H1 (cell line): ENCODE measurements around the gene TTC13. TPM values are rescaled to one million over a fixed set of nuclear protein-coding genes. Genes with fewer than 3 reads are reported as not detected.
A peak's percentile ranks its signal among the peaks of the same experiment; 100 is the strongest.

Experiments
- CTCF ChIA-PET: fragments of 300-600 bp; sonication (Branson Sonifier 250); formaldehyde crosslinking; loops from one replicate; lab custom pipeline; 2021; ENCODE audit not compliant: partially characterized antibody; lab: Charles Lee
- POLR2A ChIA-PET: fragments of 300-600 bp; sonication (Branson Sonifier 250); formaldehyde crosslinking; loops from one replicate; lab custom pipeline; 2021; ENCODE audit warnings: inconsistent platforms; ENCODE audit not compliant: partially characterized antibody; lab: Charles Lee
- DNase-seq, 2 experiments: peaks; one replicate each; pipeline versions ENCODE4 v3.0.0 to v3.0.0-alpha.2; 2010 to 2022; ENCODE audit warnings: low spot score in 2 of 2, low read depth in 1 of 2, mixed read lengths in 1 of 2
- FAIRE-seq: peaks from 2 replicates; lab custom pipeline; 2011; peaks lifted over from hg19 to GRCh38; lab: Jason Lieb, UNC
- H2AFZ ChIP-seq: 2 replicates; pipeline ENCODE4 v1.8.1; 2012; ENCODE audit warnings: low read length, inconsistent platforms
- H2AK5ac ChIP-seq: 2 replicates; pipeline ENCODE4 v1.6.1; 2013; ENCODE audit warnings: low read depth, low read length
- H2BK120ac ChIP-seq: replicated peaks from 2 replicates; pipeline ENCODE3; 2013; ENCODE audit warnings: low read depth, low read length, inconsistent platforms
- H2BK12ac ChIP-seq: 2 replicates; pipeline ENCODE4 v1.6.1; 2013; ENCODE audit warnings: low read depth, low read length
- H2BK15ac ChIP-seq: 2 replicates; pipeline ENCODE4 v1.6.1; 2013; ENCODE audit warnings: low read length
- H2BK20ac ChIP-seq: 2 replicates; pipeline ENCODE4 v1.6.1; 2013; ENCODE audit warnings: low read length
- H2BK5ac ChIP-seq: 2 replicates; pipeline ENCODE4 v1.6.1; 2013; ENCODE audit warnings: low read depth, low read length
- H3K14ac ChIP-seq: 2 replicates; pipeline ENCODE4 v1.6.1; 2013; ENCODE audit warnings: inconsistent platforms; ENCODE audit not compliant: insufficient read length
- H3K18ac ChIP-seq: 2 replicates; pipeline ENCODE4 v1.6.1; 2013; ENCODE audit warnings: low read length; ENCODE audit errors: extremely low read depth
- H3K23ac ChIP-seq: 2 replicates; pipeline ENCODE4 v1.6.1; 2013; ENCODE audit warnings: inconsistent platforms; ENCODE audit not compliant: insufficient read length
- H3K23me2 ChIP-seq: 2 replicates; pipeline ENCODE4 v1.6.1; 2013; ENCODE audit warnings: low read depth, low read length
- H3K27ac ChIP-seq: 2 replicates; pipeline ENCODE4 v1.6.1; 2011; ENCODE audit warnings: low read depth, low read length, inconsistent platforms
- H3K27me3 ChIP-seq, 4 experiments: replicated peaks in 1 of 4; 1 replicate in 1 of 4; 2 replicates in 3 of 4; pipeline versions ENCODE4 v1.6.1 to v1.8.1; 2011 to 2013; ENCODE audit warnings: low read length in 3 of 4, mild to moderate bottlenecking in 3 of 4, inconsistent platforms in 2 of 4, mixed read lengths in 2 of 4, moderate library complexity in 1 of 4; ENCODE audit not compliant: control insufficient read depth in 3 of 4, insufficient read depth in 3 of 4; ENCODE audit errors: extremely low read depth in 1 of 4
- H3K36me3 ChIP-seq, 4 experiments: 2 replicates each; pipeline versions ENCODE4 v1.6.1 to v1.8.1; 2011 to 2013; ENCODE audit warnings: mild to moderate bottlenecking in 4 of 4, low read length in 3 of 4, moderate library complexity in 2 of 4, control low read depth in 1 of 4, inconsistent platforms in 1 of 4; ENCODE audit not compliant: insufficient read depth in 4 of 4, control insufficient read depth in 2 of 4
- H3K4ac ChIP-seq: replicated peaks from 2 replicates; pipeline ENCODE3; 2013; ENCODE audit warnings: low read length, low read depth, mixed read lengths, inconsistent platforms; ENCODE audit not compliant: insufficient read length
- H3K4me1 ChIP-seq, 4 experiments: replicated peaks in 1 of 4; 1 replicate in 1 of 4; 2 replicates in 3 of 4; pipeline versions ENCODE4 v1.6.1 to v1.8.1; 2011 to 2013; ENCODE audit warnings: low read length in 3 of 4, inconsistent platforms in 2 of 4, mixed read lengths in 1 of 4; ENCODE audit not compliant: insufficient read depth in 4 of 4, control insufficient read depth in 3 of 4
- H3K4me2 ChIP-seq, 2 experiments: 2 replicates each; pipeline versions ENCODE4 v1.6.1 to v1.8.1; 2011 to 2013; ENCODE audit warnings: low read depth in 2 of 2, low read length in 2 of 2, control low read depth in 1 of 2, inconsistent platforms in 1 of 2, mild to moderate bottlenecking in 1 of 2; ENCODE audit not compliant: insufficient read depth in 1 of 2
- H3K4me3 ChIP-seq, 4 experiments: fragments of 200-600, 300-600 bp in 1 of 4; sonication (generic), shearing (Covaris generic), sonication (Bioruptor Twin) in 1 of 4; 2 replicates each; pipeline versions ENCODE4 v1.5.1 to v1.8.1; 2011 to 2016; ENCODE audit warnings: low read length in 4 of 4, low read depth in 3 of 4, control low read depth in 2 of 4, inconsistent platforms in 2 of 4, mild to moderate bottlenecking in 2 of 4, mixed read lengths in 1 of 4, moderate library complexity in 1 of 4; ENCODE audit not compliant: insufficient read depth in 2 of 4; ENCODE audit errors: extremely low read depth in 1 of 4
- H3K56ac ChIP-seq: replicated peaks from 2 replicates; pipeline ENCODE3; 2013; ENCODE audit warnings: low read depth, mild to moderate bottlenecking, mixed read lengths, low read length, inconsistent platforms; ENCODE audit not compliant: insufficient read length
- H3K79me1 ChIP-seq: 2 replicates; pipeline ENCODE4 v1.6.1; 2013; ENCODE audit warnings: low read depth, low read length, control low read depth
- H3K79me2 ChIP-seq, 2 experiments: 2 replicates each; pipeline versions ENCODE4 v1.6.1 to v1.8.1; 2012 to 2013; ENCODE audit warnings: low read length in 2 of 2, mild to moderate bottlenecking in 2 of 2, inconsistent platforms in 1 of 2; ENCODE audit not compliant: insufficient read depth in 2 of 2, control insufficient read depth in 1 of 2
- H3K9ac ChIP-seq, 4 experiments: replicated peaks in 1 of 4; 1 replicate in 1 of 4; 2 replicates in 3 of 4; pipeline versions ENCODE4 v1.6.1 to v1.8.1; 2011 to 2013; ENCODE audit warnings: low read depth in 3 of 4, low read length in 3 of 4, control low read depth in 2 of 4, mild to moderate bottlenecking in 2 of 4, moderate library complexity in 2 of 4, inconsistent platforms in 1 of 4; ENCODE audit errors: extremely low read depth in 1 of 4
- H3K9me3 ChIP-seq, 2 experiments: 2 replicates each; pipeline versions ENCODE4 v1.6.1 to v1.8.1; 2012 to 2013; ENCODE audit warnings: mild to moderate bottlenecking in 2 of 2, moderate library complexity in 2 of 2, control low read depth in 1 of 2, inconsistent platforms in 1 of 2, low read depth in 1 of 2, low read length in 1 of 2, mixed read lengths in 1 of 2; ENCODE audit not compliant: insufficient read depth in 2 of 2
- H4K20me1 ChIP-seq, 2 experiments: replicated peaks in 1 of 2; 2 replicates each; pipeline versions ENCODE3 to v1.8.1; 2011 to 2013; ENCODE audit warnings: inconsistent platforms in 2 of 2, low read length in 2 of 2, mild to moderate bottlenecking in 1 of 2; ENCODE audit not compliant: insufficient read depth in 2 of 2, control insufficient read depth in 1 of 2
- H4K5ac ChIP-seq: 2 replicates; pipeline ENCODE4 v1.6.1; 2013; ENCODE audit warnings: low read length, low read depth, mixed read lengths, inconsistent platforms; ENCODE audit not compliant: insufficient read length
- H4K8ac ChIP-seq: 2 replicates; pipeline ENCODE4 v1.8.0; 2013; ENCODE audit warnings: mild to moderate bottlenecking, moderate library complexity, low read length, inconsistent platforms; ENCODE audit not compliant: insufficient read depth; ENCODE audit errors: extremely low read depth
- H4K91ac ChIP-seq: replicated peaks from 2 replicates; pipeline ENCODE3; 2013; ENCODE audit warnings: low read length, mixed read lengths, inconsistent platforms; ENCODE audit not compliant: insufficient read length
- ATF2 ChIP-seq: IDR thresholded peaks from 2 replicates; pipeline ENCODE4 v1.6.1; 2012; ENCODE audit warnings: low read length, inconsistent platforms
- CBX5 ChIP-seq: fragments of 300-800, 300-1000 bp; sonication (generic); IDR thresholded peaks from 2 replicates; pipeline ENCODE4 v1.7.1; 2016; ENCODE audit warnings: antibody characterized with exemption, low read length, low read depth
- CBX8 ChIP-seq: fragments of 300-800, 300-1000 bp; sonication (generic); IDR thresholded peaks from 2 replicates; pipeline ENCODE4 v1.7.1; 2016; ENCODE audit warnings: low read depth, low read length, borderline replicate concordance
- EGR1 ChIP-seq: IDR thresholded peaks from 2 replicates; pipeline ENCODE4 v1.6.1; 2011; ENCODE audit warnings: low read depth, low read length, borderline replicate concordance
- EZH2 ChIP-seq: fragments of 200-600 bp; sonication (generic); IDR thresholded peaks from 2 replicates; pipeline ENCODE4 v1.7.1; 2012; ENCODE audit warnings: low read depth, mild to moderate bottlenecking, moderate library complexity, low read length, inconsistent platforms; ENCODE audit not compliant: severe bottlenecking
- HDAC6 ChIP-seq: IDR thresholded peaks from one replicate; pipeline ENCODE4 v1.7.1; 2012; ENCODE audit warnings: low read depth, mild to moderate bottlenecking, inconsistent platforms, low read length, moderate library complexity
- RXRA ChIP-seq: IDR thresholded peaks from 2 replicates; pipeline ENCODE4 v1.6.1; 2011; ENCODE audit warnings: low read depth, mild to moderate bottlenecking, low read length, moderate library complexity; ENCODE audit not compliant: insufficient read depth
- TAF7 ChIP-seq: optimal IDR thresholded peaks from 2 replicates; pipeline ENCODE3; 2011; ENCODE audit warnings: low read depth, mild to moderate bottlenecking, inconsistent platforms, low read length, moderate library complexity, borderline replicate concordance
- ZNF274 ChIP-seq: IDR thresholded peaks from 2 replicates; pipeline ENCODE4 v1.7.0; 2012; ENCODE audit warnings: low read length, borderline replicate concordance; ENCODE audit errors: extremely low read depth
- WGBS, 2 experiments: shearing (Covaris generic) in 1 of 2; methylation state at CpG; one replicate each; pipeline versions ENCODE4 v1.1.6 to v1.1.7; 2013 to 2015; ENCODE audit warnings: low lambda C conversion rate in 2 of 2, mixed read lengths in 2 of 2, inconsistent platforms in 1 of 2, low coverage in 1 of 2, missing lambda C conversion rate in 1 of 2; ENCODE audit not compliant: insufficient replicate concordance in 2 of 2, insufficient coverage in 1 of 2, insufficient read length in 1 of 2; ENCODE audit errors: extremely low coverage in 1 of 2, missing lambda C conversion rate in 1 of 2; 5-methylcytosine and 5-hydroxymethylcytosine counted together
- polyA plus RNA-seq, 7 experiments: library from polyadenylated mRNA; depleted of rRNA in 3 of 7; stranded (reverse) in 5 of 7; unstranded in 2 of 7; fragments of >200 nt in 5 of 7; fragments of 200-250 nt in 2 of 7; gene quantifications; 1 replicate in 5 of 7; 2 replicates in 1 of 7; 4 replicates in 1 of 7; pipeline versions ENCODE4 v1.2.1 to v1.2.3, GENCODE V29; 2011 to 2013; ENCODE audit warnings: missing spikeins in 2 of 7, mixed read lengths in 2 of 7
- total RNA-seq: library from RNA; stranded (reverse); fragmentation: NEBNext Ultra II Directional; extraction: Animal tissue kit (Norgen Biotek cat#: 25700); gene quantifications from 2 replicates; pipeline ENCODE4 v1.2.1, GENCODE V29; 2021

TTC13 gene
- total and polyA plus RNA-seq, 2 of the 8 experiments (the other 6 are each of a cell fraction or from before 2014, with no cell fraction given) = 3.1 to 7.1 TPM

GRCh38 chr1:231019711-231020110 is 41.0 kb upstream of the TTC13 start:
- H3K18ac ChIP-seq = no peak overlapping the region
- no peak overlapping the region; the same call in 1 of the 2 replicates for H2BK5ac ChIP-seq
- POLR2A ChIA-PET = no interaction called here
- H3K4me1 ChIP-seq = peaks cover 2 to 7% (median 6%) of the 10 kb centered on the region in 4 experiments; a peak in 5 of 7 replicates
- H3K79me1 ChIP-seq = no peaks in the 10 kb centered on the region
- peak overlapping the region; percentile 87 for H2BK12ac ChIP-seq
- no peak overlapping the region for H2AFZ ChIP-seq
- H3K79me2 ChIP-seq = no peaks in the 10 kb centered on the region
- no peak overlapping the region for H4K91ac ChIP-seq
- no peak overlapping the region for H3K4ac ChIP-seq
- no peak for TF ChIP-seq ATF2
- TF ChIP-seq HDAC6 = no peak
- TF ChIP-seq EZH2 = no peak
- no peak for TF ChIP-seq ZNF274
- TF ChIP-seq TAF7 = no peak
- TF ChIP-seq RXRA = no peak
- TF ChIP-seq CBX5 = no peak
- no peak for TF ChIP-seq EGR1
- no peak for TF ChIP-seq CBX8
- TF ChIP-seq, all 59 proteins: peak for 0
- Histone ChIP-seq H4K20me1 (peaks cover 0 to 3% of the 10 kb centered on the region in 2 experiments), H3K27me3 (peaks cover 0 to 6% (median 2%) of the 10 kb centered on the region in 4 experiments; a peak in 3 of 7 replicates), H3K23me2 (no peaks in the 10 kb centered on the region), H4K8ac (no peak overlapping the region), H3K9ac (no peak overlapping the region), H3K36me3 (no peaks in the 10 kb centered on the region), H3K4me3 (no peak overlapping the region), H2BK20ac (0 out of 2 replicates have a peak overlapping the region, but pooled peaks have one; percentile 35), H4K5ac (no peak overlapping the region), H3K56ac (no peak overlapping the region), H3K23ac (no peak overlapping the region), H3K4me2 (no peak overlapping the region; a peak in 1 of 4 replicates), H2AK5ac (no peak overlapping the region), H3K14ac (no peak overlapping the region), H2BK15ac (no peak overlapping the region), H3K27ac (no peak overlapping the region), H3K9me3 (no peaks in the 10 kb centered on the region), H2BK120ac (no peak overlapping the region)
- CTCF ChIA-PET = interaction anchor here (1.5 kb wide), 1 partner anchor 191 kb away, joined by 5 read pairs; no protein-coding TSS in a partner anchor
- DNase-seq = no peak
- FAIRE-seq = no peak
- 93% methylated on average over 14 of the region's 14 CpGs; no CpG with 5 or more reads in 1 of the 2 experiments for WGBS, 2 experiments
